ENCODE results near the gene PRAME. TPM values are rescaled to one million over a fixed set of nuclear protein-coding genes. Genes with fewer than 3 reads are reported as not detected.

PRAME gene
- total RNA-seq, 1 donor from 2014 or later, result 1.9 TPM

DNA sequence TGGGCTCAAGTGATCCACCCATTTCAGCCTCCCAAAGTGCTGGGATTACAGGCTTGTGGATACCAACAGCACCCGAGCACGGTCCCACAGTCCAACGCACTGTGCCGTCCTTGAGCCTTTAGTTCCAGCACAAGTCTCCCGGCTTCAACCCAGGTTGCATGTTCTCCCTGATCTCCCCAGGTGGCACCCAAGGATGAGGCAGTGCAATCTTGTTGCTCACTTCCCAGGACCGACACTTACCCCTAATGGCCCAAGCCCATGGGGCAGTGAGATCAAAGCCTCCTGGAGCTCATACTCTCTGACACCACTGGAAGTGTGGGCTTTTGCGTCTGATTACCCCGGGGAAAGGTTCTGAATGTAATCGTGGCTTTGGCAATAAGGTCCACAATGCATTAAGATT lies 3.5 kb downstream of the PRAME start:
- Mint-ChIP-seq H3K27ac (ENCODE audit: unreplicated experiment) (no peak overlapping the region), H3K9me3 (ENCODE audit: unreplicated experiment) (no peaks in the 10 kb centered on the region), H3K4me1 (ENCODE audit: low read depth, unreplicated experiment) (peaks cover 5% of the 10 kb centered on the region), H3K4me3 (ENCODE audit: unreplicated experiment) (no peak overlapping the region), H3K27me3 (ENCODE audit: unreplicated experiment) (peaks cover 7% of the 10 kb centered on the region), H3K36me3 (ENCODE audit: unreplicated experiment) (peaks cover 5% of the 10 kb centered on the region)
- TF ChIP-seq, protein P1, sequence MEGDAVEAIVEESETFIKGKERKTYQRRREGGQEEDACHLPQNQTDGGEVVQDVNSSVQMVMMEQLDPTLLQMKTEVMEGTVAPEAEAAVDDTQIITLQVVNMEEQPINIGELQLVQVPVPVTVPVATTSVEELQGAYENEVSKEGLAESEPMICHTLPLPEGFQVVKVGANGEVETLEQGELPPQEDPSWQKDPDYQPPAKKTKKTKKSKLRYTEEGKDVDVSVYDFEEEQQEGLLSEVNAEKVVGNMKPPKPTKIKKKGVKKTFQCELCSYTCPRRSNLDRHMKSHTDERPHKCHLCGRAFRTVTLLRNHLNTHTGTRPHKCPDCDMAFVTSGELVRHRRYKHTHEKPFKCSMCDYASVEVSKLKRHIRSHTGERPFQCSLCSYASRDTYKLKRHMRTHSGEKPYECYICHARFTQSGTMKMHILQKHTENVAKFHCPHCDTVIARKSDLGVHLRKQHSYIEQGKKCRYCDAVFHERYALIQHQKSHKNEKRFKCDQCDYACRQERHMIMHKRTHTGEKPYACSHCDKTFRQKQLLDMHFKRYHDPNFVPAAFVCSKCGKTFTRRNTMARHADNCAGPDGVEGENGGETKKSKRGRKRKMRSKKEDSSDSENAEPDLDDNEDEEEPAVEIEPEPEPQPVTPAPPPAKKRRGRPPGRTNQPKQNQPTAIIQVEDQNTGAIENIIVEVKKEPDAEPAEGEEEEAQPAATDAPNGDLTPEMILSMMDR (IDR thresholded peaks at IDR 0.05; ENCODE audit: partially characterized antibody, unreplicated experiment), result no peak
- DNase-seq, result no peak

DNA sequence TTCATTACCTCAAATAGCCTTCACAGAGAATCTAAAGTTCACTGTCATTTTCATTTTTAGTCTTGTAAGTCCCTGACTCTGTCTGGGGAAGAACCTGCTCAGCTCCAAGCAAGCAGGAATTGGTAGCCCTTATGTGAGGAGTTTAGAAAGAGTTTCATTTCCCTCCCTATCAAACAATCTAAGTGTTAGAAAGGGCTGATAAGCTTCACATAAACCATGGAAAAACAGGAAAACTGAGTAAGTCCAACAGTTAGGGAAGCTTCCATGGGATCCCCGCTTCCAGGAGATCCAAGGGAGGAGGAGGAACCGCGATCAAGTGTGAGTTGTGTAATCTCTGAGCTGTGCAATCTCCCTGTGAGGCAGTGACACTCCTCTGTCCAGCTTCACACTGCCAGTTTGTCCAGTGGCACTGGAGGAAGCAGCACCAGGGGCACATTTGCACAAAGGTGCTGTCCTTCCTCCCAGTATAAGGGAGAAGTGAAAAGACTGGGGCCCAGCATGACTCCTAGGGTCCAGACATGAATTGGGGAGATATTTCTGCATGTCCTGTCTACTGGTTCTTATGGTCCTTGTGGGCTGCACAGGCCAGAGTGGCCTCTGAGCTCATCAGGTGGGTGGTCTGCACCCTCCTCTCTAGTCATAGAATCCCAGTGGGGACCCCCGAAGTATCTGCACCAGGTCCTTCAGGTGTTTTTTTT lies 4.3 kb downstream of the PRAME start:
- Mint-ChIP-seq H3K4me3 (ENCODE audit: unreplicated experiment) (no peak overlapping the region), H3K27ac (ENCODE audit: unreplicated experiment) (no peak overlapping the region), H3K27me3 (ENCODE audit: unreplicated experiment) (peaks cover 5% of the 10 kb centered on the region), H3K4me1 (ENCODE audit: low read depth, unreplicated experiment) (peaks cover 5% of the 10 kb centered on the region), H3K36me3 (ENCODE audit: unreplicated experiment) (peaks cover 6% of the 10 kb centered on the region), H3K9me3 (ENCODE audit: unreplicated experiment) (no peaks in the 10 kb centered on the region)
- DNase-seq, result no peak
- TF ChIP-seq, protein P1 (IDR thresholded peaks at IDR 0.05; ENCODE audit: partially characterized antibody, unreplicated experiment), result no peak

DNA sequence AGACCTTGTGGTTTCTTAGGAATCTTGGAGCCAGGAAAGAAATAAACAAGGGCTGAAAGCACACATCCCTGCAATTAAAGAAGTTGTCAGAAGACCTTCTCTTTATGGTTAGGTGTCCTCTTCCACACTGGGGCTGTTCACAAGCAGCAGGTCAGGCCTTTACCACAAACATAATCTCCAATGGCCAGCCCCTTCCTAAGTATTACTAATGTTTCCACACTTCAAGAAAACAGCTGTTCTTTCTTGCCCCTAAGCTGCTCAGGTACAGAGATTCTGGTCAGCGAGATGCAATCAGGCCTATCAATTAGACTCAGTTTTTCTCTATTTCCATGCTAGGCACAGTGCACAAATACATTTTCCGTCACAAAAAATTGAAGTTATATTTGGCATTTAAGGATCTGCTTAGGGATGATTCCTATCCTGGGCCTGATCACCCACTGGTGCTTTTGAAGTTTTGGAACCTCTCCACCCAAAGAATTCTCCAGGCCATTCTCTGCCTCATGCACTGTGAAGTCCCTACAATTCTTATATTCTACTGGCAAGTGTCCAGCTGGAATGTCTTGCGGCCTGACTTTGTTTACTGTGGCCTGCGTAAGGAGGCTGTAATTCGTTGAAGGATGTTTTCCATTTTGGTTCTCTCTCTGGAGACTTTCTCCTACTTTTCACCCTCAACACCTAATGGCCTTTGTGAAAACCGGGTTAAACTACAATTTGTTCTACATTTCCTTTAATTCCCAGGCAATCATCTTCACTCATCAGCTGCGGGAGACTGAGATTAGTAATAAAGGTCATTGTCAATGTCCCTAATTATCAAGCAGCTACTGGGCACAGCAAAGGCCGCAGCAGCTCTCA lies 5.1 kb downstream of the PRAME start:
- H3K4me3 Mint-ChIP-seq (ENCODE audit: unreplicated experiment), result no peak overlapping the region
- H3K27ac Mint-ChIP-seq (ENCODE audit: unreplicated experiment), result no peak overlapping the region
- DNase-seq, result no peak
- H3K9me3 Mint-ChIP-seq (ENCODE audit: unreplicated experiment), result no peaks in the 10 kb centered on the region
- H3K27me3 Mint-ChIP-seq (ENCODE audit: unreplicated experiment), result peaks cover 5% of the 10 kb centered on the region
- H3K36me3 Mint-ChIP-seq (ENCODE audit: unreplicated experiment), result peaks cover 6% of the 10 kb centered on the region
- TF ChIP-seq, protein P1 (IDR thresholded peaks at IDR 0.05; ENCODE audit: partially characterized antibody, unreplicated experiment), result no peak
- H3K4me1 Mint-ChIP-seq (ENCODE audit: low read depth, unreplicated experiment), result peaks cover 5% of the 10 kb centered on the region

DNA sequence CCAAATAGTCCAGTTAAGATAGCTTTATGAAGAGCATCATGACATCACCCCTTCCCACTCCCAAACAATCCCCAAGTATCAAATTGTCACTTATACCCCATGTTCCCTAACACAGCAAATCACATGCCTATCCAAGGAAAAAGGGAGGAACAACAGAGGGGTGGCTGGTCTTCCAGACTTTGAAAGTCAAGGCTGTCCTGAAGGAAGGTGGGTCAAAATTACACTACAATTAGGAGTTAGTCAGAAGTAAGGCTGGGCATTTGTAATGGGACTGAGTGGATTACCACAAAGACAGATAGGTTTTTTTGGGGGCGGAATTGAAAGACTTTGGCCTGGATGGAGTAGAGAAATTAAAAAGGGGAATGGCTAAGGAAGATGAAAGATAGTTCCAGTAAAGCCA lies 5.9 kb downstream of the PRAME start:
- TF ChIP-seq, protein P1 (IDR thresholded peaks at IDR 0.05; ENCODE audit: partially characterized antibody, unreplicated experiment), result no peak
- Mint-ChIP-seq H3K36me3 (ENCODE audit: unreplicated experiment) (peaks cover 6% of the 10 kb centered on the region), H3K27me3 (ENCODE audit: unreplicated experiment) (peaks cover 5% of the 10 kb centered on the region), H3K9me3 (ENCODE audit: unreplicated experiment) (no peaks in the 10 kb centered on the region), H3K27ac (ENCODE audit: unreplicated experiment) (no peak overlapping the region), H3K4me3 (ENCODE audit: unreplicated experiment) (no peak overlapping the region), H3K4me1 (ENCODE audit: low read depth, unreplicated experiment) (peaks cover 5% of the 10 kb centered on the region)
- DNase-seq, result no peak

DNA sequence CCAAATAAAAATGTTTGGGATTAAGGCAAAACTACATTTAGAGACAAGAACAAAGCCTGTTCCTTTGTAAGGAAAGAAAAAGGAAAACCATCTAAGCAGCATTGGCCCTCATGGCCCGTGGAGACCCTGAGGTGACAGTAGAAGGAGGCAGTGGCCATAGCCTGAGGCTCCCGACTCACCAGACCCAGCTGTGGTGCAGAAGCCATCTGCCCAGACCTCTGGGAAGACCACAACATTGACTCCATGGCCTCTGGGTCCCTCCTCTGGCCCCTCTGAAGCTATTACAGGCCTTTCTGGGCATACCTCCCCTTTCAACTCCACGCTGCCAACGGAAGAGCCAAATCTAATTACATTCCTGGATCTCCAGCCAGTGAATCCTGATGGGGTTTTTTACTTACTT lies 6.4 kb downstream of the PRAME start:
- Mint-ChIP-seq H3K4me3 (ENCODE audit: unreplicated experiment) (no peak overlapping the region), H3K4me1 (ENCODE audit: low read depth, unreplicated experiment) (peaks cover 5% of the 10 kb centered on the region), H3K36me3 (ENCODE audit: unreplicated experiment) (peaks cover 6% of the 10 kb centered on the region), H3K27me3 (ENCODE audit: unreplicated experiment) (peaks cover 5% of the 10 kb centered on the region), H3K27ac (ENCODE audit: unreplicated experiment) (no peak overlapping the region), H3K9me3 (ENCODE audit: unreplicated experiment) (no peaks in the 10 kb centered on the region)
- TF ChIP-seq, protein P1 (IDR thresholded peaks at IDR 0.05; ENCODE audit: partially characterized antibody, unreplicated experiment), result no peak
- peak; percentile 73 for DNase-seq
